ENCODE measurements around the gene PFKL. TPM values are rescaled to one million over a fixed set of nuclear protein-coding genes. Genes with fewer than 3 reads are reported as not detected.

The PFKL gene
- total RNA-seq, 2 experiments from 2014 or later = 162 to 200 TPM

GRCh38 chr21:44349416-44349846, 49.6 kb downstream of the PFKL start:
- DNase-seq (no peak), ATAC-seq (no peak)
- Mint-ChIP-seq H3K27me3 (peaks cover 35% of the 10 kb centered on the region), H3K36me3 (peaks cover under 1% of the 10 kb centered on the region), H3K9me3 (ENCODE audit: low read depth) (no peaks in the 10 kb centered on the region), H3K4me3 (no peak overlapping the region), H3K4me1 (peaks cover 30% of the 10 kb centered on the region), H3K27ac (no peak overlapping the region)
- CTCF ChIA-PET = no interaction called here

DNA sequence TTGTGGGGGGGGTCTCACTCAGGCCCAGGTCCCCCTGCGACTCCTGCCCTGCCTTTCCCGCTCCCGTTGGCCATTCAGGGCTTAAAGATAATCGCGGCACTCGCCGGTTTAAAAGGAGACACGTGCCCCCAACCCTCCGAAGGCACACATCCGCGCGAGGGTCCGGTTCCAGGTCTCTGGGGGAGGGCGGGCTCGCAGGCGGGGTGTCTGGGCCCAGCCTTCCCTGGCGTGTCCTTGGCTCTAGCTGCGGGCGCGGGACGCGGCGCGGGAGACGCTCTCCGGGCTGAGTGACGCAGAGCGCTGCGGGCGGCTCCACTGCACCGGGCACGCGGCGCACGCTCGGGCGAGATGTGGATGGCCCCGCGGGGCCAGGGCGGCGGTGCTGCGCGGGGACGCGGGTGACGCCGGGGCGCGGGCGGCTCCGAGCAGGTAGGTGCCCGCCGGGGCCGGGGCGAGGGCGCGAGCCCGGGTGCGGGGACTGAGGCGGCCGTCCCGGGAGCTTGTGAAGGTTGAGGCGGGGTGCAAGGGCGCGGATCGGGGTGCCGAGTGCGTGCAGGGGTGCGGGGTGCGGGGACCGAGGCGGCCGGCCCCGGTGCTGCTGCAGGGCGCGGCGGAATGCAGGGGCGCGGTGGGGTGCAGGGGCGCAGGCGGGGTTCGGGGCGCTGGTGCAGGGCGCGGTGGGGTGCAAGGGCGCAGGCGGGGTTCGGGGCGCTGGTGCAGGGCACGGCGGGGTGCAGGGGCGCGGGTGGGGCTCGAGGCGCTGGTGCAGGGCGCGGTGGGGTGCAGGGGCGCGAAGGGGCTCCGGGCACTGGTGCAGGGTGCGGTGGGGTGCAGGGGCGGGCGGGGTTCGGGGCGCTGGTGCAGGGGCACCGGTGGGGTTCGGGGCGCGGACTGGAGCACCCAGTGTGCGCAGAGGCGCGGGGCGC, 50.3 kb downstream of the PFKL start:
- ATAC-seq = no peak
- Mint-ChIP-seq H3K4me1 (peaks cover 36% of the 10 kb centered on the region), H3K9me3 (ENCODE audit: low read depth) (no peaks in the 10 kb centered on the region), H3K36me3 (peaks cover 5% of the 10 kb centered on the region), H3K4me3 (no peak overlapping the region), H3K27ac (no peak overlapping the region), H3K27me3 (peaks cover 35% of the 10 kb centered on the region)
- CTCF ChIA-PET = no interaction called here
- no peak for DNase-seq

- Mint-ChIP-seq H3K27ac (no peak overlapping the region), H3K27me3 (peaks cover 35% of the 10 kb centered on the region), H3K9me3 (ENCODE audit: low read depth) (no peaks in the 10 kb centered on the region), H3K4me3 (no peak overlapping the region), H3K36me3 (peaks cover 12% of the 10 kb centered on the region), H3K4me1 (peaks cover 42% of the 10 kb centered on the region)
- ATAC-seq = no peak
- DNase-seq = no peak
- CTCF ChIA-PET = no interaction called here
Observed at GRCh38 chr21:44350773-44351481, 51.1 kb downstream of the PFKL start.

DNA sequence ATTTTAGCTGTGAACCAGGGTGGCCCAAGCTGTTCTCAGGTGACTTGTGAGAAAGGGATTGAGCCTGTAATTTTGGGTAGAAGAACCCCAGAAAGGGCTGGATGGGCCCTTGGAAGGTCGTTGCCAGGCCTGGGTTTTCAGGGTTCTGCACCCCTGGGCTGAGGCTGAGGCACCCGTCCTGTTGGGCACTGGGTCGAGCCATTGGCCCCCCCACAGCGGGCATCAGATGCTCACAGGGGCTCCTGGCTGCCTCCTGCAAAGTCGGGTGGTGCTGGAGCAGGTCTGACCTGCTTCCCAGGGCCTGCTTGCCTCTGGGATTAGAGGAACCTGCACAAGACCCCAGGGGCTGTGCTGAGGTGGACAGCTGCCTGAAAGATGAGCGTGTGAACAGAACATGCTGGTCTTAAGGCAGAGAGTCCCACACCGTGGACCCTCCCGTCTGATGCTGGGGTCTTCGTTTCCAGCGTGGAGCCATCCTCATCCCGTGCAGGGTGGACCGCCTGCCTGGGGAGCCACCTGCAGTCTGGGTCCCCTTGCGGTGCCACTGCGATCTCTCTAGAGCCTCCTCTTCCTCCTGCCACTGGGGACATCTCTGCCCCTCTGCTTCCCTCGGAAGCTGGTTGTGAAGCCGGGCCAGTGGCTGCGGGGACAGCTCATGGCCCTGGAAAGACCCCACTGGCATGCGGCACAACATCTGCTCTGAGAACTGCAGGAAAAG, 51.8 kb downstream of the PFKL start:
- no peak overlapping the region for H3K27ac Mint-ChIP-seq
- ATAC-seq (no peak), DNase-seq (no peak)
- peaks cover 49% of the 10 kb centered on the region for H3K4me1 Mint-ChIP-seq
- peaks cover 28% of the 10 kb centered on the region for H3K27me3 Mint-ChIP-seq
- H3K36me3 Mint-ChIP-seq = peaks cover 19% of the 10 kb centered on the region
- CTCF ChIA-PET = no interaction called here
- H3K4me3 Mint-ChIP-seq = no peak overlapping the region
- no peaks in the 10 kb centered on the region for H3K9me3 Mint-ChIP-seq (ENCODE audit: low read depth)

GRCh38 chr21:44352253-44352860, 52.5 kb downstream of the PFKL start:
- ATAC-seq (no peak), DNase-seq (no peak)
- peaks cover 25% of the 10 kb centered on the region for H3K36me3 Mint-ChIP-seq
- no peak overlapping the region for H3K4me3 Mint-ChIP-seq
- CTCF ChIA-PET = interaction anchor here (1.1 kb wide), 1 partner anchor 7 kb away, joined by 4 read pairs; no protein-coding TSS in a partner anchor
- no peaks in the 10 kb centered on the region for H3K9me3 Mint-ChIP-seq (ENCODE audit: low read depth)
- peaks cover 53% of the 10 kb centered on the region for H3K4me1 Mint-ChIP-seq
- peak overlapping the region; percentile 87 for H3K27ac Mint-ChIP-seq
- peaks cover 24% of the 10 kb centered on the region for H3K27me3 Mint-ChIP-seq

DNA sequence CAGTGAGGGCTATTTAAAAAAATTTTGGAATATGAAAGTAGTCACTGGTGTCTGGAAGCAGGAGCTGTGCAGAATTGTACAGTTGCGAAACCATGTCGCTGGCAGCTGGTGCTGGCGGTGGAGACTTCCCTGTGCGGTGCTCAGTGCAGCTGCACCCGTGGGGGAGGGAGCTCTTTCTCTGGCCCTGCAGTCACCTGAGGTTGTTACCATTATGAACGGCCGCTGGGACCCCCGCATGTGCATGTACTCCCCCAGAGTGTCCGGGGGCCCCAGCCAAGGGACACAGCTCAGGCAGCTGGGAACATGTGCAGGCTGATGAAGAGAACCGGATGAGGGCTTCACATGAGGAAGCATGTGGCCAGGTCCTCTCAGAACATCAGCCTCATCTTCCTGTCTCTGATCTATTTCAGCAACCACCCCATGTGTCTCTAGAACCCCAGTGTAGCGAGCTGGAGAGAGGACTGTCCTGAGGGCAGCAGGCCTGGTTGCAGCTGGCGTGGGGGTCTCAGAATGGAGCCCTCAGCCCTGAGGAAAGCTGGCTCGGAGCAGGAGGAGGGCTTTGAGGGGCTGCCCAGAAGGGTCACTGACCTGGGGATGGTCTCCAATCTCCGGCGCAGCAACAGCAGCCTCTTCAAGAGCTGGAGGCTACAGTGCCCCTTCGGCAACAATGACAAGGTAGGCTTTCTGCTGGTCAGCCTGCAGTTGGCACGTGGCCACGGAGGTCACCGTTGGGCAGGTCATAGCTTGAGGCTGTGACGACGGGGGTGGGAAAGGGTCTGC, 53.5 kb downstream of the PFKL start, which contains the start of gene TRPM2:
Gene TRPM2 (plus strand): TSS at position 431 of the 780 bp plus-strand sequence. CDS start 80 bp downstream, at position 511.
- Mint-ChIP-seq H3K27me3 (peaks cover 22% of the 10 kb centered on the region), H3K4me1 (peaks cover 53% of the 10 kb centered on the region), H3K9me3 (ENCODE audit: low read depth) (peaks cover under 1% of the 10 kb centered on the region), H3K27ac (peak within 1 kb of the TSS; percentile 87), H3K4me3 (peak within 1 kb of the TSS; percentile 79), H3K36me3 (peaks cover 32% of the 10 kb centered on the region)
- peak; percentile 77 for DNase-seq
- peak; percentile 90 for ATAC-seq
- CTCF ChIA-PET = interaction anchor here (1.1 to 1.2 kb wide), 5 partner anchors 8 to 535 kb away, joined by 3 to 5 read pairs (median 4); no protein-coding TSS in a partner anchor

DNA sequence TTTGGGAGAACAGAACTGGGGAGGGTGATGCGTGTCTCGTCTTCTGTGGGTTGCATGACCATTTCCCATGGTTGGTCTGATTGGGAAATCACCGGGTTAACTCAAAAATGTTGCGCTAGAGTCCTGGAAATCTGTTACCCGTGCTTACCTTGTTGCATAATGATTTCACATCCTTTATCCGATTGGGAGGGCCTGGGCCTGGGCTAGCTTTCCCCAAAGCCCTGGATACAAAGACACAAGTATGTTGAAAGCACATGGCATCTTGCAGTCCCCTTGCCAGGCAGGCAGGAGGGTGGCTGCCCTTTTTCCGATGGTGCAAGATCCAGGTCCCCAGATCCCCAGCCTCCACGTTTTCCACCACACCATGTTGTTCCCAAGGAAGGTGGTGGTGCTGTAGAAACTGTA, 54.1 kb downstream of the PFKL start:
- Mint-ChIP-seq H3K4me1 (peaks cover 53% of the 10 kb centered on the region), H3K4me3 (peak overlapping the region; percentile 79), H3K27me3 (peaks cover 16% of the 10 kb centered on the region), H3K27ac (peak overlapping the region; percentile 87), H3K9me3 (ENCODE audit: low read depth) (peaks cover 2% of the 10 kb centered on the region), H3K36me3 (peaks cover 34% of the 10 kb centered on the region)
- DNase-seq (no peak), ATAC-seq (no peak)
- CTCF ChIA-PET = interaction anchor here (1.2 kb wide), 3 partner anchors 9 to 536 kb away, joined by 3 to 4 read pairs (median 3); no protein-coding TSS in a partner anchor

GRCh38 chr21:44354775-44355771, 55.2 kb downstream of the PFKL start:
- H3K4me3 Mint-ChIP-seq = peak overlapping the region; percentile 79
- H3K27me3 Mint-ChIP-seq = peaks cover 9% of the 10 kb centered on the region
- H3K36me3 Mint-ChIP-seq = peaks cover 37% of the 10 kb centered on the region
- H3K27ac Mint-ChIP-seq = peak overlapping the region; percentile 87
- ATAC-seq = no peak
- H3K9me3 Mint-ChIP-seq (ENCODE audit: low read depth) = peaks cover 2% of the 10 kb centered on the region
- CTCF ChIA-PET = interaction anchor here (0.9 to 1.2 kb wide), 2 partner anchors 9 to 10 kb away, joined by 3 to 5 read pairs; no protein-coding TSS in a partner anchor
- peaks cover 53% of the 10 kb centered on the region for H3K4me1 Mint-ChIP-seq
- peak; percentile 65 for DNase-seq

DNA sequence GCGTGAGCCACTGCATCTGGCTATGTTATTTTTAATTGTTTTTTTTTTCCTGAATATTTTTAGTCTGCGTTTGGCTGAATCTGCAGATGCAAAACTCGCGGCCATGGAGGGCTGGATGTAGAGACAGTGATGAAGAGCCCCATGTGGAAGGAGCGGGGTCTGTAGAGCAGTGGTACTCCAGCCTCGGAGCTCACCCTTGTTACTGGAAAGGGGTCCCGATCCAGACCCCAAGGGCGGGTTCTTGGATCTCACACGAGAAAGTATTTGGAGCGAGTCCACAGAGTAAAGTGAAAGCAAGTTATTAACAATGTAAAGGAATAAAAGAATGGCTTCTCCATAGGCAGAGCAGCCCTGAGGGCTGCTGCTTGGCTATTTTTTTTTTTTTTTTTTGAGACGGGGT, 56.3 kb downstream of the PFKL start:
- H3K36me3 Mint-ChIP-seq = peaks cover 40% of the 10 kb centered on the region
- H3K4me3 Mint-ChIP-seq = no peak overlapping the region
- peaks cover 8% of the 10 kb centered on the region for H3K27me3 Mint-ChIP-seq
- DNase-seq (no peak), ATAC-seq (no peak)
- H3K27ac Mint-ChIP-seq = no peak overlapping the region
- H3K9me3 Mint-ChIP-seq (ENCODE audit: low read depth) = peaks cover 2% of the 10 kb centered on the region
- CTCF ChIA-PET = no interaction called here
- H3K4me1 Mint-ChIP-seq = peaks cover 51% of the 10 kb centered on the region

DNA sequence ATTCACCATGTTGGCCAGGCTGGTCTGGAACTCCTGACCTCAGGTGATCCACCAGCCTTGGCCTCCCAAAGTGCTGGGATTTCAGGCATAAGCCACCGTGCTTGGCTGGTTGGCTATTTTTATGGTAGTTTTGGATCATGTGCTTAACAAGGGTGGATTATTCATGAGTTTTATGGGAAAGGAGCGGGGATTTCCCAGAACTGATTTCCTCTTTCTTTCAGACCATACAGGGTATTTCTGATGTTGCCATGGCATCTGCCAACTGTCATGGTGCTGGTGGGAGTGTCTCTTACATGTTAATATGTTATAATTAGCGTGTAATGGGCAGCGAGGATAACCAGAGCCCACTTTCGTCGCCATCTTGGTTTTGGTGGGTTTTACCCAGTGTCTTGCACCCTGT, 56.8 kb downstream of the PFKL start:
- Mint-ChIP-seq H3K4me1 (peaks cover 49% of the 10 kb centered on the region), H3K4me3 (no peak overlapping the region), H3K36me3 (peaks cover 41% of the 10 kb centered on the region), H3K27me3 (peaks cover 5% of the 10 kb centered on the region), H3K9me3 (ENCODE audit: low read depth) (peaks cover 2% of the 10 kb centered on the region), H3K27ac (no peak overlapping the region)
- ATAC-seq (no peak), DNase-seq (no peak)
- CTCF ChIA-PET = no interaction called here

GRCh38 chr21:44357064-44357837, 57.4 kb downstream of the PFKL start:
- Mint-ChIP-seq H3K4me3 (no peak overlapping the region), H3K36me3 (peaks cover 41% of the 10 kb centered on the region), H3K27ac (no peak overlapping the region), H3K4me1 (peaks cover 45% of the 10 kb centered on the region), H3K27me3 (peaks cover 3% of the 10 kb centered on the region), H3K9me3 (ENCODE audit: low read depth) (peaks cover 2% of the 10 kb centered on the region)
- CTCF ChIA-PET = no interaction called here
- no peak for ATAC-seq
- DNase-seq = no peak
